ENCODE data around the gene NTM. TPM values are rescaled to one million over a fixed set of nuclear protein-coding genes. Genes with fewer than 3 reads are reported as not detected.

The NTM gene
- total RNA-seq, 1 experiment from 2014 or later = 9.9 TPM

- Histone ChIP-seq H3K4me2 (ENCODE audit: insufficient read depth, insufficient read length, low read length) (no peak overlapping the region), H3K79me2 (ENCODE audit: insufficient read depth, low read length) (no peaks in the 10 kb centered on the region), H3K56ac (ENCODE audit: insufficient read length, low read depth, low read length) (no peak overlapping the region), H3K79me1 (ENCODE audit: insufficient read depth, low read depth, low read length, poor library complexity, severe bottlenecking) (no peaks in the 10 kb centered on the region), H2AFZ (ENCODE audit: low read length) (no peak overlapping the region), H4K91ac (ENCODE audit: insufficient read length, low read depth, low read length) (no peak overlapping the region), H4K5ac (ENCODE audit: insufficient read length, low read depth, low read length) (no peak overlapping the region), H3K23ac (ENCODE audit: insufficient read length, low read depth, low read length) (no peak overlapping the region), H3K14ac (ENCODE audit: insufficient read depth, low read length) (no peak overlapping the region), H2BK12ac (ENCODE audit: insufficient read length, low read depth, low read length) (no peak overlapping the region), H3K27me3 (ENCODE audit: insufficient read depth, low read length) (no peaks in the 10 kb centered on the region), H2BK15ac (ENCODE audit: low read depth, low read length) (no peak overlapping the region), H2BK120ac (ENCODE audit: low read depth, low read length, poor library complexity, severe bottlenecking) (no peak overlapping the region), H3K18ac (ENCODE audit: insufficient read length, low read depth, low read length) (no peak overlapping the region), H2BK5ac (ENCODE audit: insufficient read length, low read length) (no peak overlapping the region), H3T11ph (ENCODE audit: low read length) (no peak overlapping the region), H4K8ac (replicated peaks; ENCODE audit: insufficient read length, low read depth, low read length) (no peak overlapping the region), H3K4me1 (ENCODE audit: insufficient read depth, low read length) (no peaks in the 10 kb centered on the region), H3K4ac (ENCODE audit: low read depth, low read length) (no peak overlapping the region), H3K27ac (ENCODE audit: insufficient read length, low read depth, low read length) (no peak overlapping the region), H2AK5ac (ENCODE audit: insufficient read length, low read length) (no peak overlapping the region), H2BK20ac (ENCODE audit: low read depth, low read length, poor library complexity, severe bottlenecking) (no peak overlapping the region), H3K9ac (ENCODE audit: extremely low read depth, insufficient read length, low read length) (no peak overlapping the region), H3K23me2 (ENCODE audit: insufficient read length, low read depth, low read length, poor library complexity, severe bottlenecking) (no peaks in the 10 kb centered on the region), H4K20me1 (ENCODE audit: control insufficient read depth, insufficient read depth, insufficient read length) (no peaks in the 10 kb centered on the region), H3K9me3 (ENCODE audit: control insufficient read depth, low read depth, low read length) (no peaks in the 10 kb centered on the region)
- Mint-ChIP-seq H3K36me3 (ENCODE audit: insufficient read depth in 1 of 3, low read depth in 3 of 3) (peaks cover 0 to 4% (median 0%) of the 10 kb centered on the region in 3 experiments; a peak in 1 of 7 replicates), H3K27ac (no peak overlapping the region), H3K4me3 (no peak overlapping the region), H3K4me1 (no peaks in the 10 kb centered on the region; a peak in 1 of 4 replicates), H3K27me3 (ENCODE audit: low read depth) (peaks cover 16% of the 10 kb centered on the region), H3K9me3 (peaks cover 0 to 4% of the 10 kb centered on the region in 2 experiments; a peak in 2 of 5 replicates)
- no peak for DNase-seq
- TF ChIP-seq, protein P1, sequence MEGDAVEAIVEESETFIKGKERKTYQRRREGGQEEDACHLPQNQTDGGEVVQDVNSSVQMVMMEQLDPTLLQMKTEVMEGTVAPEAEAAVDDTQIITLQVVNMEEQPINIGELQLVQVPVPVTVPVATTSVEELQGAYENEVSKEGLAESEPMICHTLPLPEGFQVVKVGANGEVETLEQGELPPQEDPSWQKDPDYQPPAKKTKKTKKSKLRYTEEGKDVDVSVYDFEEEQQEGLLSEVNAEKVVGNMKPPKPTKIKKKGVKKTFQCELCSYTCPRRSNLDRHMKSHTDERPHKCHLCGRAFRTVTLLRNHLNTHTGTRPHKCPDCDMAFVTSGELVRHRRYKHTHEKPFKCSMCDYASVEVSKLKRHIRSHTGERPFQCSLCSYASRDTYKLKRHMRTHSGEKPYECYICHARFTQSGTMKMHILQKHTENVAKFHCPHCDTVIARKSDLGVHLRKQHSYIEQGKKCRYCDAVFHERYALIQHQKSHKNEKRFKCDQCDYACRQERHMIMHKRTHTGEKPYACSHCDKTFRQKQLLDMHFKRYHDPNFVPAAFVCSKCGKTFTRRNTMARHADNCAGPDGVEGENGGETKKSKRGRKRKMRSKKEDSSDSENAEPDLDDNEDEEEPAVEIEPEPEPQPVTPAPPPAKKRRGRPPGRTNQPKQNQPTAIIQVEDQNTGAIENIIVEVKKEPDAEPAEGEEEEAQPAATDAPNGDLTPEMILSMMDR (conservative IDR thresholded peaks at IDR 0.05) = no peak
- WGBS (ENCODE audit: extremely low coverage, insufficient read length, low lambda C conversion rate) = no CpG with 5 or more reads among the region's 6 CpGs
These were observed 830.0 kb downstream of the NTM start for GRCh38 chr11:132200353-132200936.
